GM12873 (cell line): Measurements from ENCODE around the gene EDARADD.

ENCODE experiments used
- CTCF ChIP-seq: IDR thresholded peaks from 2 replicates; pipeline ENCODE4 v1.5.1; 2012; ENCODE audit warnings: low read depth, mild to moderate bottlenecking, moderate library complexity, low read length, control low read depth; ENCODE audit not compliant: insufficient read depth; ENCODE audit errors: missing control alignments

EDARADD gene

GRCh38 chr1:236421850-236422516 is 27.9 kb downstream of the EDARADD start:
- TF ChIP-seq CTCF, result no peak

- TF ChIP-seq CTCF, result no peak
Observed at GRCh38 chr1:236422517-236422876, 28.4 kb downstream of the EDARADD start.

- peak; percentile 40 for TF ChIP-seq CTCF
Observed at GRCh38 chr1:236425031-236425663, 31.1 kb downstream of the EDARADD start.

- no peak for TF ChIP-seq CTCF
Observed at GRCh38 chr1:236426215-236426614, 32.1 kb downstream of the EDARADD start.

GRCh38 chr1:236429715-236430274 is 35.7 kb downstream of the EDARADD start:
- no peak for TF ChIP-seq CTCF

DNA sequence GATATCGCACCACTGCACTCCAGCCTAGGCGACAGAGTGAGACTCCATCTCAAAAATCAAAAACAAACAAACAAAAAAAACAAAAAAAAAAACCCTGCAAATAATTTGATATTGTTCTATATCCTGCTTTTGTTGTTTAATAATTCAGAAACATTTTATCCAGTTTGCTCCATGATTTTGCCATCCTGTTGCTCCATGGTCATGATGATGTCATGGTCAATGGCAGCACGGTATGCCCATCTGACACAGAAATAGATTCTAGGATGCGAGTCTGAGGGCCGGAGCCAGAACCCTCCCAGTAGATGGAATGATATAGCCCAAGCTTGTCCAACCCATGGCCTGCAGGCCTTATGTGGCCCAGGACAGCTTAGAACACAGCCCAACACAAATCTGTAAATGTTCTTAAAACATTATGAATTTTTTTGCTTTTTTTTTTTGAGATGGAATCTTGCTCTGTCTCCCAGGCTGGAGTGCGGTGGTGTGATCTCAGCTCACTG is 39.8 kb downstream of the EDARADD start:
- TF ChIP-seq CTCF, result no peak

DNA sequence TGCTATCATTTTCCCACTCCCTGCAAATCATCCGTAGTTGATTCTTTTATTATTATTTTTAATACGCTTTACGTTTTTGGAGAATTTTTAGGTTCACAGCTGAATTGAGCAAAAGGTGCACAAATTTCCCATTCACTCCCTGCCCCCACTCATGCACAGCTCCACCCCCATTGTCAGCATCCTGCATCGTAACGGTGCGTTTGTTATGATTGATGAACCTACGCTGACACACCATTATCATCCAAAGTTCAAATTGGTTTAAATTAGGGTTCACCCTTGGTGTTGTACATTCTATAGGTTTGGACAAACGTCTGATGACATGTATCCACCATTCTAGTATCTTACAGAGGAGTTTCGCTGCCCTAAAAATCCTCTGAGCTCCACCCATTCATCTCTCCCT is 44.5 kb downstream of the EDARADD start:
- TF ChIP-seq CTCF, result no peak
